ENCODE data around the gene ST3GAL2. TPM values are rescaled to one million over a fixed set of nuclear protein-coding genes. Genes with fewer than 3 reads are reported as not detected.
A peak's percentile ranks its signal among the peaks of the same experiment; 100 is the strongest.

Gene ST3GAL2
- total and polyA plus RNA-seq, 2 of the 4 experiments (the other 2 are of a cell fraction): 17.4 to 17.7 TPM

DNA sequence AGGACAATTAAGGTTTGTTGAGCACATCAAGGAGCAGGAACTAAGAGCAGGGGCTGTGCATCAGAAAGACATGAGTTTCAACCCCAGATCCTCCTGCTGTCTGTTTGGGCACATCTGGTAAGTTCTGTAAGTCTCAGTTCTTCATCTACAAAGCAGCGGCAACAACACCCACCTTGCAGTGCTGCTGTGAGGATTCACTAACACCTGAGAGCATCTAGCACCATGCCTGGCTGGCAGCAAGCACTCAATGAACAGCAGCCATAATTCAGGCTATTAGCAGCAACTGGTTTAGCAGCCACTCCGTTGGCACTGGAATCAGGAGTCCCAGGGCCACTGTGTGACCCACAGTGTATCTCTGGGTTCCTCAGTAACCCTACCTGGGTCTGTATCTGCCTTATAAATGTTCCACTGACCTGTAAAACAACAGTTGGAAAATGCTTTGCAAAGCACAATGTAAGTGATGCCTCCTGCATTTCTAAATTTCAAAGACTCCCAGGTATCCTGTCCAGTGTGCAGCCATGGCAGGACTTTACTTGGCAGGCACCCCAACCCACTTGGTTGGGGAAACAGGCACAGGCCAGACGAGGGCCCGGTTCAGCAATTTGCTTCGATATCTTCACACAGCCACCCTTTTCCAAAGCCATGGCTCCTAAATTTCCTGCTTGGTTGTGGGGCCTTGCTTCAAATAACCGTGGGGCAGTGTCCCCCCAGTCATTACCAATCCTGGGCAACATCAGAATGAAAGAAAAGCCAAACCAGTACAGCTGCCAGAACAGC lies 4.2 kb downstream of the ST3GAL2 start:
- H4K8ac ChIP-seq (ENCODE audit: low read depth in 2 of 2, low read length in 2 of 2): no peak overlapping the region
- peaks cover 62% of the 10 kb centered on the region for H4K20me1 ChIP-seq (ENCODE audit: insufficient read depth, low read length)
- H3K36me3 ChIP-seq (ENCODE audit: control insufficient read depth, insufficient read depth, low read length): peaks cover 4% of the 10 kb centered on the region; the same call in 1 of the 2 replicates
- no peak overlapping the region for H4K5ac ChIP-seq (ENCODE audit: low read depth, low read length)
- H3K4ac ChIP-seq (ENCODE audit: low read depth, low read length): peak overlapping the region; percentile 62; the same call in 1 of the 2 replicates
- ChIA-PET POLR2A (ENCODE audit: unreplicated experiment) (no interaction called here), CTCF (no interaction called here)
- no peak overlapping the region for H2BK20ac ChIP-seq (ENCODE audit: low read depth, low read length)
- no peak overlapping the region for H2BK5ac ChIP-seq (ENCODE audit: low read depth, low read length, poor library complexity, severe bottlenecking)
- H3K27ac ChIP-seq (ENCODE audit: insufficient read depth, low read length): no peak overlapping the region
- peaks cover 42% of the 10 kb centered on the region for H3K4me1 ChIP-seq (ENCODE audit: control insufficient read depth, insufficient read depth, low read length)
- H2AK5ac ChIP-seq (ENCODE audit: low read depth, low read length): peak overlapping the region; percentile 85; the same call in 1 of the 2 replicates
- H2AFZ ChIP-seq (replicated peaks; ENCODE audit: low read length, poor library complexity): no peak overlapping the region
- H3K23ac ChIP-seq (ENCODE audit: low read depth, low read length): peak overlapping the region; percentile 53; the same call in 1 of the 2 replicates
- peak overlapping the region; percentile 25 for H2AK9ac ChIP-seq (replicated peaks; ENCODE audit: low read depth, low read length, poor library complexity)
- H3K27me3 ChIP-seq (ENCODE audit: control insufficient read depth, insufficient read depth, low read length): no peaks in the 10 kb centered on the region
- no peak overlapping the region for H3K4me3 ChIP-seq (ENCODE audit: insufficient read depth, low read depth, low read length)
- WGBS, 2 experiments (ENCODE audit: extremely low coverage in 2 of 2, insufficient read length in 1 of 2): 90% methylated on average over 2 of the region's 6 CpGs; no CpG with 5 or more reads in 1 of the 2 experiments
- H3K56ac ChIP-seq (ENCODE audit: extremely low read depth, insufficient read depth, low read length): no peak overlapping the region
- H2BK15ac ChIP-seq (ENCODE audit: low read depth, low read length): no peak overlapping the region; the same call in 2 of the 3 replicates
- no peak overlapping the region for H3K18ac ChIP-seq (ENCODE audit: low read depth, low read length)
- peaks cover 39% of the 10 kb centered on the region for H3K9me1 ChIP-seq (ENCODE audit: insufficient read depth, low read length)
- H3K4me2 ChIP-seq (ENCODE audit: low read depth, low read length): no peak overlapping the region
- peaks cover 24 to 81% of the 10 kb centered on the region in 2 experiments for H3K79me1 ChIP-seq (ENCODE audit: low read depth in 1 of 2, low read length in 2 of 2)
- no peak overlapping the region for H3K9ac ChIP-seq (ENCODE audit: low read depth, low read length)
- intact Hi-C loops (cut with micrococcal nuclease): no loop called here
- in situ Hi-C loops (cut with MboI; ENCODE audit: low sequenced_read_pairs): no loop called here
- no peak for DNase-seq
- BruUV-seq (replicated peaks): no TSS peak
- no peaks in the 10 kb centered on the region for H3K9me3 ChIP-seq (ENCODE audit: control insufficient read depth, insufficient read depth, low read length)
- H3K14ac ChIP-seq (replicated peaks; ENCODE audit: low read depth, low read length): peak overlapping the region; percentile 17; the same call in 1 of the 2 replicates
- no peak for ATAC-seq (ENCODE audit: low read depth)
- dilution Hi-C loops (cut with HindIII; ENCODE audit: low sequenced_read_pairs, unreplicated experiment): no loop called here
- H4K91ac ChIP-seq (ENCODE audit: insufficient read depth, low read depth, low read length): no peak overlapping the region
- peak overlapping the region; percentile 5; the same call in 1 of the 2 replicates for H2BK120ac ChIP-seq (ENCODE audit: low read depth, low read length)
- TF ChIP-seq NFE2L2 (IDR thresholded peaks at IDR 0.05; ENCODE audit: low read depth, low read length): no peak
- no peak for TF ChIP-seq MAFK (IDR thresholded peaks at IDR 0.05; ENCODE audit: low read depth, low read length)
- no peak for TF ChIP-seq FOS (IDR thresholded peaks at IDR 0.05; ENCODE audit: low read depth, low read length)
- TF ChIP-seq CEBPB (IDR thresholded peaks at IDR 0.05; ENCODE audit: low read depth, low read length): no peak
- TF ChIP-seq ELK1 (IDR thresholded peaks at IDR 0.05; ENCODE audit: borderline replicate concordance, low read depth, low read length): no peak
- no peak for TF ChIP-seq MAZ (IDR thresholded peaks at IDR 0.05; ENCODE audit: borderline replicate concordance, low read depth, low read length)
- no peak for TF ChIP-seq RCOR1 (IDR thresholded peaks at IDR 0.05; ENCODE audit: insufficient replicate concordance, low read length)
- TF ChIP-seq POLR2A (IDR thresholded peaks at IDR 0.05; ENCODE audit: low read depth, low read length): no peak
- TF ChIP-seq BHLHE40 (IDR thresholded peaks at IDR 0.05; ENCODE audit: low read depth, low read length): no peak
- TF ChIP-seq RAD21 (IDR thresholded peaks at IDR 0.05; ENCODE audit: low read length): no peak
- no peak for TF ChIP-seq MXI1 (IDR thresholded peaks at IDR 0.05; ENCODE audit: borderline replicate concordance, low read depth, low read length)
- TF ChIP-seq SMC3 (IDR thresholded peaks at IDR 0.05; ENCODE audit: low read depth, low read length): no peak
- TF ChIP-seq CHD1 (IDR thresholded peaks at IDR 0.05; ENCODE audit: low read depth, low read length): no peak
- no peak for TF ChIP-seq RFX5 (IDR thresholded peaks at IDR 0.05; ENCODE audit: low read depth, low read length)
- no peak for TF ChIP-seq USF2 (IDR thresholded peaks at IDR 0.05; ENCODE audit: low read depth, low read length)

Data from IMR-90 (cell line).